Stimulated activated CD4-positive, alpha-beta T cell treated with anti-CD3 and anti-CD28 coated beads, Interleukin-15, amount 100 ng/mL, for 1 hour (primary cell): Measurements from ENCODE around the gene SPDYC.
"Not testable (repeated sequence)": the region's sequence is repeated elsewhere in the genome, so short reads cannot be mapped to it uniquely, and the experiment has no call there.

Source experiments
- DNase-seq, 2 donors: peaks; one replicate each; pipeline ENCODE4 v3.0.0-alpha.2; 2020; ENCODE audit warnings: low read depth in 1 of 2, low spot score in 1 of 2

Gene SPDYC

DNA sequence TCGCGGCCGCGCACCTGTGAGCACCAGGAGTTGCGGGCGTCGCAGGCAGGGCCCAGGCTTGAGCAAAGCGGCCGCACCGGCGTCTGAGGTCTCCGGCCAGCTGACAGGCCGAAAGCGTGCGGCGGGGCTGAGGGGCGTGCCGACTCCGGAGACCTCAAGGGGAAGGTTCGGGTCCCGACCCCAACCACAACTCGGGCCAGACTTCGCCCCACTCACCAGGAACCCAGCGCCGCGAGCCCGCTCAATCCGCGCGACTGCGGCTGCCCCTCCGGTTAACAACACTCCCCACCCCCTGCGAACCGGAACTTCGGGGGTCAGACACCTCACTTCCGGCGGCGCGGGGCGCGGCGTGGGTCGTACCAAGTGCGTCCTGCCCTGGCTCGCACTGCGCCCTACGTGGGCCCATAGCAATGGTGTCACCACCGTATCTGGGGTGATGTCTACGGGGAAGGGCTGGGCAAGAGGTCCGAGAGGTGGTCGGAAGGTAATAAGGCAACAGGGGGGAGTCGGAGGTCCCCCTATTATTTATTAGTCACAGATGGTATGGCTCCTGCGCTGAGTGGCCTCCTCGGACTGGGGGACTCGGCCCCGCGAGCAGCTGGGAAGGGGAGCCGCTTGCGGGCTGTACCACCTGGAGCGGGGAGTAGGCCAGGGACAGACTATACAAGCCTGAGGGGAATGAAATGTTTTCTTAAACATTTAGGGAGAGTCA, 35.6 kb upstream of the SPDYC start, which contains the start of gene SYVN1:
Gene SYVN1, minus strand, starts transcription at position 280 of the 712 bp plus-strand sequence. CDS start 918 bp downstream, outside the sequence.
- DNase-seq, result peak; percentile 84 to 86

GRCh38 chr11:65134952-65135632, 34.9 kb upstream of the SPDYC start:
- peak; percentile 60 to 63 for DNase-seq

DNA sequence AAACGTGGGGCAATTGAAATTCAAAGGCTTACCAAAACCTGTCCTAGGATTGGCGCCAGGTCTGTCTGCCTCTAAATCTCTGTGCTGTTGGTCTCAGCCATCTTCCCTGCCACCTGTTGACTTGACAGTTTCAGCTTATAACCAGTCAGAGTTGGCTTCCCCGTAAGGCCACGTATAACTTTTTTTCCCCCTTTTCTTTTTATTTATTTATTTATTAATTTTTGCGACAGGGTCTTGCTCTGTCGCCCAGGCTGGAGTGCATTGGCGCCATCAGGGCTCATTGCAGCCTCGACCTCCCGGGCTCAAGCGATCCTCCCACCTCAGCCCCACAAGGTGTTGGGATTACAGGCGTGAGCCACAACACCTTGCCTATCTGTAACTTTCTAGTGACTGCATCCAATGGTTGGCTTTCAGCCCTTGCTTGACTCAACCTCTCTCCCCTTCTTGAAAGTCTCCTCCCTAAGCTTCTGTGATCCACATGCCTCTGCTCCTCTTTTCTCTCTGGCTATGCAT, 34.3 kb upstream of the SPDYC start:
- no peak for DNase-seq

GRCh38 chr11:65136515-65137096, 33.4 kb upstream of the SPDYC start:
- no peak for DNase-seq

- no peak for DNase-seq
Observed at GRCh38 chr11:65141896-65142494, 28.0 kb upstream of the SPDYC start.

DNA sequence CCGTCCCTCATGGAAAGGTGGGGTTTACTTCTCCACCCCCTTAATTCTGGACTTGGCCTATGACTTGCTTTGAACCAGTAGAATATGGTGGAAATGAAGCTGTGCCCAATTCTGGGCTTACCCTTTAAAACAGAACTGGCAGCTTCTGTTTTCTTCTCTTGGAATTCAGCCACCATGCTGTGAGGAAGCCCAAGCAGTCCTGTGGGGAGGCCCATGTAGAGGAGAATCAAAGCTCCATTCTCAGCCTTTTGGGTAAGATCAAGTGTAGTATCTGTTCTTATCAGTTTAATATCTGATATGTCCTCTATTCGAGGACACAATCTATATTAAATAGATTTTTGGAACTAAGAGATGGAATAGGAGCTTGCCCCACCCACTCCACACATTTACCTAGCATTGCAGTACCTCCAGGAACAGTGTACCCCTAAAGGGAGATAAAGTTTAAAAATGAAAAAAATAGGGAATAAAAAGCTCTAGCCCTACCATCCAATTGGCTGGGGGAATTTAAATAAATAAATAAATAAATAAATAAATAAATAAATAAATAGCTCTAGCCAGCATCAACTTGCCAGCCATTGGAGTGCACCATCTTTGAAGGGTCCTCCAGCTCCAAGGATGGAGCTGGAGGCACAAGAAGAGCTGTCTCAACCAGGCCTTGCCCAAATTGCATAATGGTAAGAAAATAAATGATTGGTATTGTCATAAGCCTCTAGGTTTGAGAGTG, 22.5 kb upstream of the SPDYC start:
- DNase-seq, result no peak

- DNase-seq, result no peak
Observed at GRCh38 chr11:65148657-65149056, 21.4 kb upstream of the SPDYC start.

- not testable (repeated sequence) for DNase-seq
Observed at GRCh38 chr11:65150131-65150508, 19.9 kb upstream of the SPDYC start.

DNA sequence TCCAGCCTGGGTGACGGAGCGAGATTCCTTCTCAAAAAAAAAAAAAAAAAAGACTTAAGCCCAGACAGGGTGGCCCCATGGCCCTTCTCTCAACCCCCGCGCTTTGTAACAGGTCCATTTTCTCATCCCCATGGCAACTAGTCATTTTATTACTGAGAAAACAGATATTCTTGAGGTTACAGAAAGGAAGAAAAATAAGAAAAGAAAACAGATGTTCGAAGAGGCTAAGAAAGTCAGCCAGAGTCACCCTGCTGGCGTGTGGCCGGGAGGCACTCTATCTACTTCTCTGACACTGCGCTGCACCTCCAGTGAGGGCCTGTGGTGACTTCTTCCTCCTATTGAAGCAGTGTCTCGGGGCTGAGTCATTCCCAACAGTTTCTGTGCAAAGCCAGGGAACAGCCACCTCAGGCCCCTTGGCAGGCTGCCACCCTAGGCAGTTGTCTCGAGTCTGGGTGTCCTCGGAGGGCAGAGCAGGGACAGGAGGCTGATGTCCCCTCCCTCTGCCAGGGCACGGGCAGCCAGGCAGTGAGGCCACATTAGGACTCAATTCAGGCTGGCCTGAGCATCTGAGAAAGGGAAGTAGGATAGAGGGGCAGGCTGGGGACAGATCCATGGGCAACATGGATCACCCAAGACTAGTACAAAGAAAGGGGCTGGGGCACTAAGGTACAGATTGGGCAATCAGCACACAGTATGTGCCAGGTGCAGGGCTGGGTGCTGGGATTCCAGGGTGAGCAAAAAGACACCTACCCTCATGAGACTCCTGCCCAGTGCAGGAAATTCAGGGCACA, 19.3 kb upstream of the SPDYC start:
- DNase-seq, result no peak

- no peak for DNase-seq
Observed at GRCh38 chr11:65151331-65151899, 18.6 kb upstream of the SPDYC start.

DNA sequence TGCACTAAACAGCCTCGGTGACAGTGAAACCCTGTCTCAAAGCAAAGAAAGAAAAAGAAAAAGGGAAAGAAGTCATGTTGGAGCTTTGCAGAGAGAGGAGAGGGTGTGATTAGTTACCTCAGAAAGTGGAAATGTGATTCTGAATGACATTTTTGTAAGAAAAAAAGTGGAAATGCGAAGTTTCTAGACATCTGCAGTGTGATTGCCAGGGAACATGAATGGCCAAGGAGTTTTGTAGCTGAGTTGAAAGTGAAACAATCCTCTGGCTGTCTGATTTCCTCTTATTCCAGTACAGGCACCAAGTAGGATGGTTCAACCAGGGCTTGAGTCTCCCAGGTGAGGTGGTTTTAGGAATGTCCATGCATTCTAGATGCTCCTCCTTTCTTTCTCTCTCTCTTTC, 17.9 kb upstream of the SPDYC start:
- DNase-seq, result no peak

DNA sequence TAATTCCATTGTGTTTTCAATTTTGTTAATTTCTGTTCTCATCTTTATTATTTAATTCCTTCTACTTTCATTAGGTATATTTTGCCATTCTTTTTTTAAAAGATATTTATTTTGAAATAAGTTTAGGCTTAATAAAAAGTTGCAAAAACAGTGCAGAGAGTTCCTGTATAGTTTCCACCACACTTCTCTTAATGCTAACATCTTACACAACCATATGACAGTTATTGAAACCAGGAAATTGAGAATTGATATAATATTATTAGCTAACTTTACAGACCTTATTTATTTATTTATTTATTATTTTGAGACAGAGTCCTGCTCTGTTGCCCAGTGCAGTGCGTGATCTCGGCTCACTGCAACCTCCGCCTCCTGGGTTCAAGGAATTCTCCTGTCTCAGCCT, 13.8 kb upstream of the SPDYC start:
- no peak for DNase-seq

DNA sequence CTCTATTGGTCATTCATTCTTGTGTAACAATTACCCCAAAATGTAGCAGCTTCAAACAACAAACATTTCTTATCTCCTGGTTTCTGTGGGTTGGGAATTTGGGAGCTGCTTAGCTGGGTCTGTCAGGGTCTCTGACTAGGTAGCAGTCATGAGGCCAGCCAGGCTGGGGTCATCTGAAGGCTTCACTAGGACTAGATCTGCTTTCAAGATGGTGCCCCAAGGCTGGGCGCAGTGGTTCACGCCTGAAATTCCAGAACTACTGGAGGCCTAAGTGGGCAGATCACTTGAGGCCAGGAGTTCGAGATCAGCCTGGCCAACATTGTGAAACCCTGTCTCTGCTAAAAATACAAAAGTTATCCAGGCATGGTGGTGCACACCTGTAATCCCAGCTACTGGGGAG, 13.1 kb upstream of the SPDYC start:
- no peak for DNase-seq

DNA sequence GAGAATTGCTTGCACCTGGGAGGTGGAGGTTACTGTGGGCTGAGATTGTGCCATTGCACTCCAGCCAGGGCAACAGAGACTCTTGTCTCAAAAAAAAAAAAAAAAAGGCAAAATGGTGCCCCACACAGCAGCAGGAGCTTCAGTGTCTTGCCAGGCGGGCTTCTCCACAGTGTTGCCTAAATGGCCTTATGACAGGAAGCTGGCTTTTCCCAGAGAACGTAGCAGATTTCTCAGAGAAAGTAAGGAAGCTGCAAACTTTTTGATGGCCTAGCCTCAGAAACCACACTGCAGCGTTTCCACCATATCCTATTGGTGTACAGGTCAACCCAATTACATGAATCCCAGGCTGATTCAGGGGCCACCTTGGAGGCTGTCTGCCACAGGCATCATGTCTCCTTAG, 12.7 kb upstream of the SPDYC start:
- DNase-seq, result no peak

- DNase-seq, result no peak
Observed at GRCh38 chr11:65159012-65159411, 11.0 kb upstream of the SPDYC start.

DNA sequence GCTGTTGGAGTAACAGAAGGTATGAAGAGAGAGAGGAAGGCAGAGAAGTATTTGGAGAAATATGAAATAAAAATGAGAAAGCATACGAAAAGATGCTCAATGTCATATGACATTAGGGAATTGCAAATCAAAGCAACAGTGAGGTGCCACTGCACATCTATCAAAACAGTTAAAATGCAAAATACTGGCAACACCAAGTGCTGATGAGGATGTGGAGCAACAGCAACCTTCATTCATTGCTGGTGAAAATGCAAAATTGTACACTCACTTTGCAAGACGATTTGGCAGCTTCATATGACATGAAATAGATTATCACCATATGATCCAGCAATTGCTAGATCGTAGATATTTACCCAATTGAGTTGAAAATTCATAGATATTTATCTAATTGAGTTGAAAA, 9.4 kb upstream of the SPDYC start:
- no peak for DNase-seq

- DNase-seq, result no peak
Observed at GRCh38 chr11:65163684-65164083, 6.3 kb upstream of the SPDYC start.

GRCh38 chr11:65165410-65166317, 4.4 kb upstream of the SPDYC start:
- DNase-seq, result no peak

GRCh38 chr11:65166893-65167292, 3.1 kb upstream of the SPDYC start:
- no peak for DNase-seq
